Nephron progenitor cell (in vitro differentiated cells): ENCODE measurements around the gene TUBB3.

Source experiments
- DNase-seq: peaks from one replicate; pipeline ENCODE4 v3.0.0; 2021
- H3K27ac Mint-ChIP-seq: 2 replicates; pipeline ENCODE4 v1.8.0; 2021; ENCODE audit warnings: mild to moderate bottlenecking, moderate library complexity, mixed read lengths
- H3K27me3 Mint-ChIP-seq: 2 replicates; pipeline ENCODE4 v1.8.0; 2021; ENCODE audit warnings: mild to moderate bottlenecking, low read depth, mixed read lengths; ENCODE audit not compliant: poor library complexity
- H3K36me3 Mint-ChIP-seq: 2 replicates; pipeline ENCODE4 v1.8.0; 2021; ENCODE audit warnings: low read depth, mixed read lengths
- H3K4me1 Mint-ChIP-seq: 2 replicates; pipeline ENCODE4 v1.8.0; 2021; ENCODE audit warnings: mixed read lengths
- H3K4me3 Mint-ChIP-seq: 2 replicates; pipeline ENCODE4 v1.8.0; 2021; ENCODE audit warnings: mild to moderate bottlenecking, moderate library complexity, mixed read lengths
- H3K9me3 Mint-ChIP-seq: 2 replicates; pipeline ENCODE4 v1.8.0; 2021; ENCODE audit warnings: mild to moderate bottlenecking, moderate library complexity, mixed read lengths
- CTCF ChIP-seq: fragments of 200-600 bp; sonication (generic); IDR thresholded peaks from 2 replicates; pipeline ENCODE4 v1.5.0; 2021; ENCODE audit warnings: antibody characterized with exemption

The TUBB3 gene

DNA sequence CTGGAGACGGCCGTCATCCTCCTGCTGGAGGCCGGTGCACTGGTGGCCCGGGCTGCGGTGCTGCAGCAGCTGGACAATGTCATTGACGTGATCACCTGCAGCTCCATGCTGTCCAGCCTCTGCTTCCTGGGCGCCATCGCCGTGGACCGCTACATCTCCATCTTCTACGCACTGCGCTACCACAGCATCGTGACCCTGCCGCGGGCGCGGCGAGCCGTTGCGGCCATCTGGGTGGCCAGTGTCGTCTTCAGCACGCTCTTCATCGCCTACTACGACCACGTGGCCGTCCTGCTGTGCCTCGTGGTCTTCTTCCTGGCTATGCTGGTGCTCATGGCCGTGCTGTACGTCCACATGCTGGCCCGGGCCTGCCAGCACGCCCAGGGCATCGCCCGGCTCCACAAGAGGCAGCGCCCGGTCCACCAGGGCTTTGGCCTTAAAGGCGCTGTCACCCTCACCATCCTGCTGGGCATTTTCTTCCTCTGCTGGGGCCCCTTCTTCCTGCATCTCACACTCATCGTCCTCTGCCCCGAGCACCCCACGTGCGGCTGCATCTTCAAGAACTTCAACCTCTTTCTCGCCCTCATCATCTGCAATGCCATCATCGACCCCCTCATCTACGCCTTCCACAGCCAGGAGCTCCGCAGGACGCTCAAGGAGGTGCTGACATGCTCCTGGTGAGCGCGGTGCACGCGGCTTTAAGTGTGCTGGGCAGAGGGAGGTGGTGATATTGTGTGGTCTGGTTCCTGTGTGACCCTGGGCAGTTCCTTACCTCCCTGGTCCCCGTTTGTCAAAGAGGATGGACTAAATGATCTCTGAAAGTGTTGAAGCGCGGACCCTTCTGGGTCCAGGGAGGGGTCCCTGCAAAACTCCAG, 3.4 kb upstream of the TUBB3 start:
- Mint-ChIP-seq H3K27ac (no peak overlapping the region), H3K27me3 (no peaks in the 10 kb centered on the region), H3K4me1 (peaks cover 48% of the 10 kb centered on the region), H3K4me3 (peak overlapping the region; percentile 50), H3K36me3 (no peaks in the 10 kb centered on the region), H3K9me3 (no peaks in the 10 kb centered on the region)
- no peak for DNase-seq
- TF ChIP-seq CTCF = no peak

- Mint-ChIP-seq H3K4me1 (peaks cover 49% of the 10 kb centered on the region), H3K9me3 (no peaks in the 10 kb centered on the region), H3K27ac (no peak overlapping the region), H3K4me3 (peak overlapping the region; percentile 70), H3K36me3 (no peaks in the 10 kb centered on the region), H3K27me3 (no peaks in the 10 kb centered on the region)
- no peak for TF ChIP-seq CTCF
- no peak for DNase-seq
Measured at GRCh38 chr16:89920723-89921122, 2.4 kb upstream of the TUBB3 start.

GRCh38 chr16:89921131-89921701, 1.9 kb upstream of the TUBB3 start:
- Mint-ChIP-seq H3K36me3 (no peaks in the 10 kb centered on the region), H3K9me3 (no peaks in the 10 kb centered on the region), H3K27ac (no peak overlapping the region), H3K27me3 (no peaks in the 10 kb centered on the region), H3K4me3 (peak overlapping the region; percentile 94), H3K4me1 (peaks cover 49% of the 10 kb centered on the region)
- DNase-seq = no peak
- no peak for TF ChIP-seq CTCF

- peak; percentile 74 for DNase-seq
- Mint-ChIP-seq H3K27ac (peak overlapping the region; percentile 91), H3K4me1 (peaks cover 49% of the 10 kb centered on the region), H3K9me3 (no peaks in the 10 kb centered on the region), H3K36me3 (no peaks in the 10 kb centered on the region), H3K4me3 (peak overlapping the region; percentile 94), H3K27me3 (no peaks in the 10 kb centered on the region)
- TF ChIP-seq CTCF = no peak
Measured at GRCh38 chr16:89921702-89922476, 1.3 kb upstream of the TUBB3 start.

- H3K4me3 Mint-ChIP-seq = peak overlapping the region; percentile 94
- no peaks in the 10 kb centered on the region for H3K36me3 Mint-ChIP-seq
- peaks cover 48% of the 10 kb centered on the region for H3K4me1 Mint-ChIP-seq
- peak overlapping the region; percentile 97 for H3K27ac Mint-ChIP-seq
- no peak for TF ChIP-seq CTCF
- no peaks in the 10 kb centered on the region for H3K27me3 Mint-ChIP-seq
- H3K9me3 Mint-ChIP-seq = no peaks in the 10 kb centered on the region
- peak; percentile 72 for DNase-seq
Measured at GRCh38 chr16:89922477-89922883, 662 bp upstream of the TUBB3 start.
